Measurements from ENCODE around the gene NXPE3. TPM values are rescaled to one million over a fixed set of nuclear protein-coding genes. Genes with fewer than 3 reads are reported as not detected.

The NXPE3 gene
- total and polyA plus RNA-seq, 9 of the 15 experiments (the other 6 are each of a cell fraction or from before 2014, with no cell fraction given): 0.25 to 2.5 (median 0.95) TPM

DNA sequence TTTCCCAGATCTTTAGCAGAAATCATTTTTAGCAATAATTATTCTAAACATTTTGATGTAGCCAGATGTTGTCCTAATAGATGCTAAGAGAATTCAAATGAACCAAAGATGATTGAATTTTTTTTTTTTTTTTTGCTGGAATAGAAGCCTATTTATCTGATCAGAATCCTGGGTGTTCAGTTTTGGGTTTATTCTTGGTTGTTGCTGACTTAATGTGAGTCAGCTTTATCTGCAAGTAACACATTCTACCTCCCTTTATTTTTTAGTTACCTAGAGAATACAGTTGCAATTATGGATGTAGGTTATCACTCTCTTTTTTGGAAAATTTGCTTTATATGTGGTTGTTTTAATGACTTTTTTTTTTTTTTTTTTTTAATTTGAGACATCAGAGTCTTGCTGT, 48.2 kb upstream of the NXPE3 start (continued):
- TF ChIP-seq, protein P1, sequence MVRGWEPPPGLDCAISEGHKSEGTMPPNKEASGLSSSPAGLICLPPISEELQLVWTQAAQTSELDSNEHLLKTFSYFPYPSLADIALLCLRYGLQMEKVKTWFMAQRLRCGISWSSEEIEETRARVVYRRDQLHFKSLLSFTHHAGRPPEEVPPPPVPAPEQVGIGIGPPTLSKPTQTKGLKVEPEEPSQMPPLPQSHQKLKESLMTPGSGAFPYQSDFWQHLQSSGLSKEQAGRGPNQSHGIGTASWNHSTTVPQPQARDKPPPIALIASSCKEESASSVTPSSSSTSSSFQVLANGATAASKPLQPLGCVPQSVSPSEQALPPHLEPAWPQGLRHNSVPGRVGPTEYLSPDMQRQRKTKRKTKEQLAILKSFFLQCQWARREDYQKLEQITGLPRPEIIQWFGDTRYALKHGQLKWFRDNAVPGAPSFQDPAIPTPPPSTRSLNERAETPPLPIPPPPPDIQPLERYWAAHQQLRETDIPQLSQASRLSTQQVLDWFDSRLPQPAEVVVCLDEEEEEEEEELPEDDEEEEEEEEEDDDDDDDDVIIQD (CRISPR knock-in tag; IDR thresholded peaks at IDR 0.05): no peak
- TF ChIP-seq DPF2 (IDR thresholded peaks at IDR 0.05): peak; percentile 37; the same call in 1 of the 2 replicates
- no peak for TF ChIP-seq PKNOX1 (IDR thresholded peaks at IDR 0.05)
- TF ChIP-seq MAFF (IDR thresholded peaks at IDR 0.05; ENCODE audit: low read length): no peak
- no peak for TF ChIP-seq ZNF124 (CRISPR knock-in tag; IDR thresholded peaks at IDR 0.05)
- TF ChIP-seq, protein P2, sequence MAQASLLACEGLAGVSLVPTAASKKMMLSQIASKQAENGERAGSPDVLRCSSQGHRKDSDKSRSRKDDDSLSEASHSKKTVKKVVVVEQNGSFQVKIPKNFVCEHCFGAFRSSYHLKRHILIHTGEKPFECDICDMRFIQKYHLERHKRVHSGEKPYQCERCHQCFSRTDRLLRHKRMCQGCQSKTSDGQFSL (CRISPR knock-in tag; IDR thresholded peaks at IDR 0.05): no peak
- TF ChIP-seq, protein P2 (tag; IDR thresholded peaks at IDR 0.05): no peak
- no peak for TF ChIP-seq CEBPB (tag; IDR thresholded peaks at IDR 0.05)

DNA sequence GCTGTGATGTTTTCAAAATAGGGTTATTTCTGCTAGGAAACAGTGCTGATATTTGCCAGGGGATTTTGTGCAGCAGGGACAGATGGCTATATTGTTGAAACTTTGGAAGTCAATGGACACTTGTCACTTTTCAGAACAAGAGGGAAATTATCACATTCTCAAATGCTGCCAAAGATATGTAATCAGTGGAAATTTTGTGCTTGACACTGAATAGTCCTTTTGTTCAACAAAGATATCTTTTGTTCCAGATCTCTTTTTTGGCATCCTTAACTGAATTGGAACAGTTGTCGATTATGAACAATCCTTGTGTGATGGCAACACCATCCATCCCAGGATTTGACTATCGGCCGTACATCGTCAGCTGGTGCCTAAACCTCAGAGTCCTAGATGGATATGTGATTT, 46.8 kb upstream of the NXPE3 start:
- no peak overlapping the region for H3K27ac ChIP-seq (ENCODE audit: extremely low read depth, low read depth, low read length)
- ChIA-PET CTCF (ENCODE audit: low intra/inter-chr PET ratio) (no interaction called here), POLR2A (no interaction called here)
- WGBS (ENCODE audit: insufficient coverage, low coverage, missing lambda C conversion rate): 94% methylated on average over 4 of the region's 4 CpGs
- H3K9me1 ChIP-seq (ENCODE audit: control insufficient read depth, insufficient read depth, low read length): no peaks in the 10 kb centered on the region
- in situ Hi-C loops (cut with MboI): no loop called here
- no peak overlapping the region for H2AFZ ChIP-seq (ENCODE audit: low read depth, low read length)
- H3K9me3 ChIP-seq (replicated peaks; ENCODE audit: control insufficient read depth, insufficient read depth, low read depth, low read length): 0 out of 2 replicates have a peak, but pooled peaks cover 1% of the 10 kb centered on the region
- intact Hi-C loops (cut with micrococcal nuclease): no loop called here
- DNase-seq (ENCODE audit: extremely low read depth in 1 of 4, low spot score in 3 of 4) (no peak), FAIRE-seq (no peak), ATAC-seq (no peak)
- H3K4me3 ChIP-seq: no peak overlapping the region
- no TSS peak for BruUV-seq (replicated peaks)
- no peaks in the 10 kb centered on the region; a peak in 1 of 5 replicates for H3K4me1 ChIP-seq (replicated peaks in 1 of 2; ENCODE audit: control insufficient read depth in 2 of 2, insufficient read depth in 2 of 2, low read length in 2 of 2)
- H3K36me3 ChIP-seq (ENCODE audit: control insufficient read depth, insufficient read depth, low read length): peaks cover 71% of the 10 kb centered on the region
- no peak overlapping the region for H3K9ac ChIP-seq (ENCODE audit: insufficient read depth in 1 of 2, low read depth in 2 of 2, low read length in 2 of 2)
- no peak for TF ChIP-seq CBX8 (IDR thresholded peaks at IDR 0.05; ENCODE audit: borderline replicate concordance, extremely low read depth, low read depth, low read length, poor library complexity, severe bottlenecking)
- TF ChIP-seq PML (IDR thresholded peaks at IDR 0.05; ENCODE audit: low read length): no peak
- TF ChIP-seq ILF3 (IDR thresholded peaks at IDR 0.05; ENCODE audit: borderline replicate concordance): no peak
- no peaks in the 10 kb centered on the region for H3K27me3 ChIP-seq (ENCODE audit: control insufficient read depth in 2 of 2, insufficient read depth in 2 of 2, low read length in 2 of 2)
- no peaks in the 10 kb centered on the region for H4K20me1 ChIP-seq (replicated peaks; ENCODE audit: control insufficient read depth, insufficient read depth, low read length)
- no peak overlapping the region for H3K4me2 ChIP-seq (ENCODE audit: insufficient read depth, low read length)
- no peaks in the 10 kb centered on the region for H3K79me2 ChIP-seq (ENCODE audit: control insufficient read depth, insufficient read depth, low read length)

Data from K562 (cell line).